Epithelial cell of esophagus (primary cell): ENCODE results near the gene PPP1CB.

Experiments
- DNase-seq: peaks from one replicate; pipeline ENCODE4 v3.0.0; 2010; ENCODE audit warnings: low read depth
- H3K4me3 ChIP-seq: 2 replicates; pipeline ENCODE4 v1.5.1; 2011; ENCODE audit warnings: mild to moderate bottlenecking, low read length, control low read depth
- TF ChIP-seq, protein P1 (sequence below): IDR thresholded peaks from 2 replicates; pipeline ENCODE4 v1.5.1; 2011; ENCODE audit warnings: low read depth, mild to moderate bottlenecking, low read length, control low read depth, inconsistent platforms; ENCODE audit not compliant: insufficient read depth; ENCODE audit errors: missing control alignments

The PPP1CB gene

DNA sequence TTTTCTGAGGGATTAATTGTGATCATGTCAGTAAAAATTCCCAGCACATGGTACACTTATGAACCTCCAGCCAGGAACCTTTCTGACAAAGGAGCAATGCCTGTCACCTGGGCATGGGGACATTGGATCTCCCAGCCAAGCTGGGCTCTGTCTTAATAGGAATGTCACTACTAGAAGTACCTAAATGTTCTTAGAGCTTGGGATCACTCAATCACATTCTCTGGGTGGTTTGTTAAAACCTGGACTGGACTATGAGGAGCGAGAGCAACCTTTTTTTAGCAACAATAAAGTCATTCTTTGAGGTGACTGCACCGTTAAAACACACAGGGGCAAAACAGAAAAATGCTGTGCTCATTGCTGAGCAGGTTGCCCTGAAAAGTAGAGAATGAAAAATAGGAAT is 6.4 kb upstream of the PPP1CB start:
- no peak overlapping the region for H3K4me3 ChIP-seq
- no peak for DNase-seq
- TF ChIP-seq, protein P1, sequence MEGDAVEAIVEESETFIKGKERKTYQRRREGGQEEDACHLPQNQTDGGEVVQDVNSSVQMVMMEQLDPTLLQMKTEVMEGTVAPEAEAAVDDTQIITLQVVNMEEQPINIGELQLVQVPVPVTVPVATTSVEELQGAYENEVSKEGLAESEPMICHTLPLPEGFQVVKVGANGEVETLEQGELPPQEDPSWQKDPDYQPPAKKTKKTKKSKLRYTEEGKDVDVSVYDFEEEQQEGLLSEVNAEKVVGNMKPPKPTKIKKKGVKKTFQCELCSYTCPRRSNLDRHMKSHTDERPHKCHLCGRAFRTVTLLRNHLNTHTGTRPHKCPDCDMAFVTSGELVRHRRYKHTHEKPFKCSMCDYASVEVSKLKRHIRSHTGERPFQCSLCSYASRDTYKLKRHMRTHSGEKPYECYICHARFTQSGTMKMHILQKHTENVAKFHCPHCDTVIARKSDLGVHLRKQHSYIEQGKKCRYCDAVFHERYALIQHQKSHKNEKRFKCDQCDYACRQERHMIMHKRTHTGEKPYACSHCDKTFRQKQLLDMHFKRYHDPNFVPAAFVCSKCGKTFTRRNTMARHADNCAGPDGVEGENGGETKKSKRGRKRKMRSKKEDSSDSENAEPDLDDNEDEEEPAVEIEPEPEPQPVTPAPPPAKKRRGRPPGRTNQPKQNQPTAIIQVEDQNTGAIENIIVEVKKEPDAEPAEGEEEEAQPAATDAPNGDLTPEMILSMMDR: no peak

DNA sequence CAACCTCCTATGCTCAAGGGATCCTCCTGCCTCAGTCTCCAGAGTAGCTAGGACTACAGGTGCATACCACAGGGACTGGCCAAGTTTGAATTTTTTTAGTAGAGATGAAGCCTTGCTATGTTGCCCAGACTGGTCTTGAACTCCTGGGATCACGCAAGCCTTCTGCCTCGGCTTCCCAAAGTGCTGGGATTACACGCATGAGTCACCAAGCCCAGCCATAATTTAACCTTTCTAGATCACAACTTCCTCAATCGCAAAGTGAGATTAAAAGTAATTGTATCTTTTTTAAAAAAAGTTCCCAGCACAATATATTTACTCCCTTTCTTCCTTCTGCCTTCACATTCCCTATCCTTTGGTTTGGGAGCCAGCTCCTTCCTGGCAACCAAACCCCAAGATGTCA is 5.8 kb upstream of the PPP1CB start:
- DNase-seq: no peak
- TF ChIP-seq, protein P1: no peak
- no peak overlapping the region for H3K4me3 ChIP-seq

DNA sequence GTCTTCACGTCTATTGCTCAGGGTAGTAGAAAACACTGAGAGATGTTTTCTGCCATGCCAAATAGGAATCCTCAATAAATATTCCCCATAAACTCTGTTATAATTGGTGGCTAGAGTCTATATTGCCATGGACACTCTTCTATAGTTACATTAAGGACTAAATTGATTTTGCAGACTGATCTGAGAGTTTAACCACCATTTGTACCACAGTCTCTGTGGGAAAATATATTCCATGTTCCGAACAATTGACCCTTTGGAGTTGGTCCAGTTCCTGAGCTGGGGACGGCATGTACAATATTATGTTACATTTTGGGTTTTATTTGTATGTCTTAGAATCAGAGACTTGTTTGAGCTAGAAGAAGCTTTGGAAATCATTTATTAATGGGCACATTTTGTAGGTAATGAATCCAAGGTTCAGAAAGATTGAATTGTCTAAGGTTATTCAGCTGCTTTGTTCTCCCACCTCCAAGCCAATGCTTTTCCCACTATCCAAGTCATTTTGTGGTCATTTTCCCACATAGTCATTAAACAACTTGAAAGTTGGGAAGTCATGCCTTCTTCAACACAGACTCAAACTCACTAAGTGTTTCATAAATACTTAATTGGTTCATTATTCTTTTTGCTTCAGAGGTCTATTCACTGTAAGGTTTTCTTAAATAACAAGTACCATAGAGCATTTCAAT is 5.1 kb upstream of the PPP1CB start:
- TF ChIP-seq, protein P1: no peak
- no peak overlapping the region for H3K4me3 ChIP-seq
- no peak for DNase-seq

DNA sequence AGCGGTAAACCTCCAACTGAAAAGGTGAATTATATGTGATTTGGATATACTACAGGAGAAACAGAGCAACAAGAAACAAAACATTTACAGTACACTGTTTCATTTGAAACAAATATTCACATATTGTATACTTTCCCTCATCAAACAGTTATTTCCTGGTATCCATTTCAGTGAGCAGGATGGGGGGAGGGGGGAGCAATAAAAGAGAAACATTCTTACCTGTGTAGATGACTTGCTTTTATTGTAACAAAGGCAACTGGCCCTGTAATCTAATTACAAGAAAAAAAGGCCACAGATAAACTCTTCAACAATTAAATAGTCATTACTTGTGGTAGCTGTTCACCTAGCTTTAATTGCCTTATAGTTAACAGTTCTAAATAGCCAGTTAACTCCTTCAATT is 3.9 kb upstream of the PPP1CB start:
- no peak overlapping the region for H3K4me3 ChIP-seq
- DNase-seq: no peak
- TF ChIP-seq, protein P1: no peak

DNA sequence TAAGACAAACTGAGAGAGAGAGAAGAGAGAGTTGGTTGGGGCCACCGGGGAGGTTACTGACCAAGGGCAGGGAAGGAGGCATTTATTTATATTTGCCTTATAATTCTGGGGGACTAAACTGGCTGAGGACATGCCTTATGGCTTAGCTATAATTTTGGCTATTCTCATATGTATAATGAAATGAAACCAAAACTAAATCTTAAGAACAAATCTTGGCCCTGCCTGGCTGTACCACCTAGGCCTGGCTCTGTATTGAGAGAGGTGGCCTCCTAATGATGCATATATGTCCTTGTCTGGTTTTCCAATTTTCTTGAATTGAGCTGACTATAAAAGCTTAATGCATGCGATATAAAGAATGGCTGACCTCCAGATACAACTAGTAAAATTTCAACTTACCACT is 3.5 kb upstream of the PPP1CB start:
- DNase-seq: no peak
- TF ChIP-seq, protein P1: no peak
- no peak overlapping the region for H3K4me3 ChIP-seq

DNA sequence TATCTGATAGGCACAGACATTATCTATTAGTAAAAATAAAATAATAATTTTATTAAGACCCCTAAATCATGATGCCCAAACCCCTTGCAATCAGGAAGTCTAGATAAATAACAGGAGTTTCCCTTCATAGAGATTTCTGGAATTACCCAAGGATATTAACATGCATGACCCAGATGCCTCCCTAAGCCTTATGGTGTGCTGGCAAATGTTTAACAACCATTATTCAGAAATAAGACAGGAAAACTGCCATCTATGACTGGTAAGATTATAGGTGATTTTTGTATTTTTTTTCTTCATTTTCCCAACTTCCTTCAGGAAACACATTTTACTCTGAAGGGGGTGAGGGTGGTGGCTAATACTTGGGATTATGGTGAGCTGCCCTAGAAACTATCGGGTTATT is 2.7 kb upstream of the PPP1CB start:
- no peak overlapping the region for H3K4me3 ChIP-seq
- no peak for DNase-seq
- TF ChIP-seq, protein P1: no peak

DNA sequence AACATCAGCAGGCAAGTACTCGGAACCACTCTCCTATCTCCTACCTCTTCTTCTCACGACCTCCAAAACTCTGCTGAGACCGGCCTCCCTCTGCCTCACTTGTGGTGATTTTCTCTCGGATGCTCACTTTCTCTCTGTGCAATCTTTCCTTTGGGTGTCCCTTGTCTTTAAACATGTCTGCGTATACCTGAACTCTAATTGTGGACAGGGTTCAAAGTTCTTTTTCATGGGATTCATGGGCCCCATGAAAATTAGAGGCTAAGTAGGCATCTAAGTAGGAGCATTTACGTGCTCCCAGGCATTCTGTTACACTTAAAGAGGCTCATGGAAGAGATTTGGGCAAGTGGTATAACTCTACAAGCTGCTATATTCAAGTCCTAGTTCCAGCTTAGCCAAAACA is 2.1 kb upstream of the PPP1CB start:
- no peak for DNase-seq
- no peak overlapping the region for H3K4me3 ChIP-seq
- TF ChIP-seq, protein P1: no peak
